SU-DHL-6 (cell line): ENCODE results near the gene STK38L.

Experiments
- EZH2phosphoT487 ChIP-seq: fragments of 200-600 bp; sonication (generic), shearing (Covaris generic); conservative IDR thresholded peaks from 2 replicates; pipeline ENCODE4 v1.6.1; 2018; ENCODE audit warnings: mild to moderate bottlenecking, antibody characterized with exemption, low read length, moderate library complexity, mixed read lengths
- TF ChIP-seq, protein P1 (sequence below): fragments of 200-600 bp; sonication (generic); IDR thresholded peaks from one replicate; pipeline ENCODE4 v1.5.1; 2017; ENCODE audit warnings: antibody characterized with exemption, mild to moderate bottlenecking, low read length, moderate library complexity; ENCODE audit not compliant: insufficient read depth, poor library complexity, severe bottlenecking

- TF ChIP-seq, protein P1, sequence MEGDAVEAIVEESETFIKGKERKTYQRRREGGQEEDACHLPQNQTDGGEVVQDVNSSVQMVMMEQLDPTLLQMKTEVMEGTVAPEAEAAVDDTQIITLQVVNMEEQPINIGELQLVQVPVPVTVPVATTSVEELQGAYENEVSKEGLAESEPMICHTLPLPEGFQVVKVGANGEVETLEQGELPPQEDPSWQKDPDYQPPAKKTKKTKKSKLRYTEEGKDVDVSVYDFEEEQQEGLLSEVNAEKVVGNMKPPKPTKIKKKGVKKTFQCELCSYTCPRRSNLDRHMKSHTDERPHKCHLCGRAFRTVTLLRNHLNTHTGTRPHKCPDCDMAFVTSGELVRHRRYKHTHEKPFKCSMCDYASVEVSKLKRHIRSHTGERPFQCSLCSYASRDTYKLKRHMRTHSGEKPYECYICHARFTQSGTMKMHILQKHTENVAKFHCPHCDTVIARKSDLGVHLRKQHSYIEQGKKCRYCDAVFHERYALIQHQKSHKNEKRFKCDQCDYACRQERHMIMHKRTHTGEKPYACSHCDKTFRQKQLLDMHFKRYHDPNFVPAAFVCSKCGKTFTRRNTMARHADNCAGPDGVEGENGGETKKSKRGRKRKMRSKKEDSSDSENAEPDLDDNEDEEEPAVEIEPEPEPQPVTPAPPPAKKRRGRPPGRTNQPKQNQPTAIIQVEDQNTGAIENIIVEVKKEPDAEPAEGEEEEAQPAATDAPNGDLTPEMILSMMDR, result no peak
- no peak for TF ChIP-seq EZH2phosphoT487
These were observed 6.0 kb upstream of the STK38L start for GRCh38 chr12:27237790-27238771.
